ENCODE data around the gene PAX5.

PAX5 gene

DNA sequence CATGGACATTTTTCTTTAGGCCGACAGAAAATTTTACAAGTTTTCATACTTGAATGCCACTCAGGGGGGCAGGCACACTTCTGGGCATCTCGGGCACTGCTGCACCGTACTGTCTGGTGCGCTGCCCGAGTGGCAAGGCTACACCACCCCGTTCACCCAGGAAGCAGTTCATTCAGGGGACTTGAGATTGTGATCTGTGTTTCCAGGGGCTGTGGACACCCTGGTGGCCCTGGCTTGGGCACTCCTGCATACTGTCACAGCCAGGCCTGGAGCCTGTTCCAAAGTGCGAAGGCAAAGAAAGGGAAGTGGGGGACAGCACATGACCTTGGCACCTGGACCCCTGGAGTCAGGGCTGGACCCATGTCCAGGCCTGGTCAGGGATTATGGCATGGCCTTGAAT lies 197.6 kb downstream of the PAX5 start:
- no peak overlapping the region for H3K4me3 ChIP-seq (ENCODE audit: low read depth, low read length)
- peaks cover 22% of the 10 kb centered on the region for H3K4me1 ChIP-seq (ENCODE audit: control insufficient read depth, insufficient read depth, low read length)
- no peak overlapping the region for H3K27ac ChIP-seq (ENCODE audit: low read depth, low read length)
- H3K9me3 ChIP-seq (ENCODE audit: control insufficient read depth, insufficient read depth, low read depth, low read length): no peaks in the 10 kb centered on the region
- H3K27me3 ChIP-seq (ENCODE audit: control insufficient read depth, insufficient read depth, low read length): no peaks in the 10 kb centered on the region
- no peak overlapping the region for H3K9ac ChIP-seq (ENCODE audit: low read length)
- no peaks in the 10 kb centered on the region for H3K36me3 ChIP-seq (ENCODE audit: control insufficient read depth, insufficient read depth, low read length)

DNA sequence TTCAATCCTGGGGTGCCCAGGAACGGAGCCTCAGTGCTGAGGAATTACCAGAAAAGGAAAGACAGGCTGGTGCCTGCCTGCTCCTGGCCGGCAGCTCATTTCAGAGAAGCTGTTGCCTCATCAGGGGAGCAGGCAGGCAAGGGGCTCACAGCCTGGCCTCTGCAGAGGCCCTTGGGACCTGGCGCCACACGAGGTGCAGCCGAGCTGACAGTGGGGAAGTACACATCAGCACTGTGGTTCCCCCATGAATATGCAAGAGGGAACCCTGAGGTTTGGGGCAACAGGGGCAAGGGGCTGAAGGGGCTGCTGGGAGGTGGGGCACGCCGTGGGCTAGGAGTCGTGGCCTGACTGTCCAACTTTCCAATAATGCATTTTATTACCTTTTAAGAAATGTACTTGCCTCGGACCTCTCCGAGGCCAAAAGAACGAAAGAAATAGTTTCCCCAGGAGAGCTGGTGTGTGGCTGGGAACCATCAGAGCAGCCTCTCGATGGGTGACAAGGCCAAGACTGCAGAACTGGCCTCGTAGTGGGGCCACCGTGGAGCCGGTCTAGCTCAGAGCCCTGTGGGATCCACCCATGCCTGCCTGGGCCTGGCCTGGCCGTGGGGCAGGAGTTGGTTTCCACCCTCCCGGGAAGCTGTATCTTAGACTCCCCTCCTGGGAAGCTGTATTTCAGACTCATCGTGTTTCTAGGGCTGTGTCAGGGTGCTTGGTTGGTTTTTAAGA lies 198.6 kb downstream of the PAX5 start:
- H3K9me3 ChIP-seq (ENCODE audit: control insufficient read depth, insufficient read depth, low read depth, low read length): no peaks in the 10 kb centered on the region
- peaks cover 25% of the 10 kb centered on the region for H3K4me1 ChIP-seq (ENCODE audit: control insufficient read depth, insufficient read depth, low read length)
- no peak overlapping the region for H3K9ac ChIP-seq (ENCODE audit: low read length)
- H3K4me3 ChIP-seq (ENCODE audit: low read depth, low read length): no peak overlapping the region
- H3K36me3 ChIP-seq (ENCODE audit: control insufficient read depth, insufficient read depth, low read length): no peaks in the 10 kb centered on the region
- no peak overlapping the region for H3K27ac ChIP-seq (ENCODE audit: low read depth, low read length)
- H3K27me3 ChIP-seq (ENCODE audit: control insufficient read depth, insufficient read depth, low read length): no peaks in the 10 kb centered on the region

DNA sequence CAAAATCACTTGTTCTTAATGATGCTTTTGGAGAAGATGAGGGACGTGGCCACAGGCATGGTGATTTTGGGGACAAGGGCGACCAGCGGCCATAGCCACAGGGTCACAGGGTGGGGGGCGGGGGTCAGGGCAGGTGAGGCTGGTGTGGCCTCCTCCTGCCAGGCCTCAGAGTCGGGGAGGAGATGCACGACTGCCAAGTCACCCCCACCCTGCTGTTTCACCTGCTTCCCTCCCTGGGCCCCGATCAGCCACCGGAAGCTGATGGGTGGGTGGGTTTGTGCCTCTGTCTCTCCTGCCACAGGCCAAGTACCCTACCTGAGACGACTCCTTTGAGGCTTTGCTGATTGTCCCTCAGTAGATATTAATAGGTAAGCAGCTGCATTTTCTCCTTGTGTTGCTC lies 199.3 kb downstream of the PAX5 start:
- Histone ChIP-seq H3K27me3 (ENCODE audit: control insufficient read depth, insufficient read depth, low read length) (no peaks in the 10 kb centered on the region), H3K36me3 (ENCODE audit: control insufficient read depth, insufficient read depth, low read length) (no peaks in the 10 kb centered on the region), H3K9ac (ENCODE audit: low read length) (no peak overlapping the region), H3K27ac (ENCODE audit: low read depth, low read length) (no peak overlapping the region), H3K4me3 (ENCODE audit: low read depth, low read length) (no peak overlapping the region), H3K4me1 (ENCODE audit: control insufficient read depth, insufficient read depth, low read length) (peaks cover 26% of the 10 kb centered on the region), H3K9me3 (ENCODE audit: control insufficient read depth, insufficient read depth, low read depth, low read length) (no peaks in the 10 kb centered on the region)

- H3K27me3 ChIP-seq (ENCODE audit: control insufficient read depth, insufficient read depth, low read length): no peaks in the 10 kb centered on the region
- H3K4me3 ChIP-seq (ENCODE audit: low read depth, low read length): no peak overlapping the region
- H3K4me1 ChIP-seq (ENCODE audit: control insufficient read depth, insufficient read depth, low read length): peaks cover 26% of the 10 kb centered on the region
- no peak overlapping the region for H3K9ac ChIP-seq (ENCODE audit: low read length)
- H3K36me3 ChIP-seq (ENCODE audit: control insufficient read depth, insufficient read depth, low read length): no peaks in the 10 kb centered on the region
- H3K9me3 ChIP-seq (ENCODE audit: control insufficient read depth, insufficient read depth, low read depth, low read length): no peaks in the 10 kb centered on the region
- H3K27ac ChIP-seq (ENCODE audit: low read depth, low read length): no peak overlapping the region
Measured at GRCh38 chr9:36833954-36834353, 200.1 kb downstream of the PAX5 start.

- H3K4me1 ChIP-seq (ENCODE audit: control insufficient read depth, insufficient read depth, low read length): peaks cover 29% of the 10 kb centered on the region
- H3K36me3 ChIP-seq (ENCODE audit: control insufficient read depth, insufficient read depth, low read length): no peaks in the 10 kb centered on the region
- H3K27me3 ChIP-seq (ENCODE audit: control insufficient read depth, insufficient read depth, low read length): no peaks in the 10 kb centered on the region
- peaks cover 5% of the 10 kb centered on the region; the same call in 1 of the 2 replicates for H3K9me3 ChIP-seq (ENCODE audit: control insufficient read depth, insufficient read depth, low read depth, low read length)
- no peak overlapping the region for H3K9ac ChIP-seq (ENCODE audit: low read length)
- no peak overlapping the region for H3K4me3 ChIP-seq (ENCODE audit: low read depth, low read length)
- no peak overlapping the region for H3K27ac ChIP-seq (ENCODE audit: low read depth, low read length)
Measured at GRCh38 chr9:36832164-36832795, 201.8 kb downstream of the PAX5 start.

DNA sequence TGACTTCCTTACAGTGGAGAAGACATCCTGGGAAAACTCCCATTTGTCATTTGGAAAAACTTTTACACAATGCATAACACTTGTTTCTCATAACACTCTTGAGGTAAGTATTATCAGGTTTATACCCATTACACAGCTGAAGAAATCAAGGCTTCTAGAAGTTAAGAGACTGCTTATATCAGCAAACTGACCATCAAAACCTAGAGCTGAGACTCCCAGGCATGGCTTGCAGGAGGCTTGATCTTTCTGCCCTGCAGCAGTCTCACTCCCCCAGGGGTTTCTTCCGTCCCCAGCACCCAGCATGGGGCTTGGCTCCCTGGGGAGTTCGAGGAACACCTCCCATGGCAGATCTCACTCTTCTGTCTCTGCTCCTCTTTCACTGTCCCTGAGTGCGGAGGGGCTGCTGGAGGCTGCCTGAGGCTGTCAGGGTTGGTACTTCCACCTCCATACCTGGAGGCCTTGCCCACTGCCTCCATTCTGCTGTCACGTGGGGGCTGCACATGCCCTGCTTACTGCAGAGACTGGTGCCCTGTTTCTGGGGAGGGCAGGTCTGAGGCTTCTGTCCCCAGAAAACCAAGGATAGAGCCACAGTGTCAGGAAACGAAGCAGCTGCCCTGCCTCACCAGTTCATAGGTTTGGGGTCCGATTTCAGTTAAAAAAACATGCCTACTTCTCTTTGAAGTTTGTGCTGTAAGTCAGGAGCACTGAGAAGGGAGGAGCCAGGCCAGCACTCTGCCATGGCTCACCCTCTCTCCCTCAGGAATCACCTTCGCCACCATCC lies 202.5 kb downstream of the PAX5 start:
- H3K4me1 ChIP-seq (ENCODE audit: control insufficient read depth, insufficient read depth, low read length): peaks cover 29% of the 10 kb centered on the region
- H3K9ac ChIP-seq (ENCODE audit: low read length): no peak overlapping the region
- H3K36me3 ChIP-seq (ENCODE audit: control insufficient read depth, insufficient read depth, low read length): no peaks in the 10 kb centered on the region
- H3K4me3 ChIP-seq (ENCODE audit: low read depth, low read length): no peak overlapping the region
- H3K9me3 ChIP-seq (ENCODE audit: control insufficient read depth, insufficient read depth, low read depth, low read length): peaks cover 5% of the 10 kb centered on the region; the same call in 1 of the 2 replicates
- no peaks in the 10 kb centered on the region for H3K27me3 ChIP-seq (ENCODE audit: control insufficient read depth, insufficient read depth, low read length)
- no peak overlapping the region for H3K27ac ChIP-seq (ENCODE audit: low read depth, low read length)

DNA sequence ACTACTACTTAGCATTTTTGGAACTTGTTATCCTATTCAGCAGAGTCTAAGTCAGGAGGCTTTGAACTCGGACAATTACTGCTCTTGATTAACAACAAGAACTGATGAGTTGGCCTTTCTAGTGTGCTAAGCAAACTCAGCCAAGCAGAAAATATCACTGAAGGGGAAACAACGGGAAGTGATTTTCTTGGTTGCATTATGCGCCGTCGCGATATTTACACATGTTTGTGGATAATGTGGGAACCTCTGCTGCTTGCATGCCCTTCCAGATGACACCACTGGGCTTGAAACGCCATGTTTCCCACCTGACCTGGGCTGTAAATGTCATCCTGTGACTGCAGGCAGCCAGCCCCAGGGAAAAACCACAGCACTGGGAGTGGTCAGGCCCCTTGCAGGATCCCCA lies 205.5 kb downstream of the PAX5 start:
- no peak overlapping the region for H3K27ac ChIP-seq (ENCODE audit: low read depth, low read length)
- H3K27me3 ChIP-seq (ENCODE audit: control insufficient read depth, insufficient read depth, low read length): no peaks in the 10 kb centered on the region
- no peak overlapping the region for H3K9ac ChIP-seq (ENCODE audit: low read length)
- H3K9me3 ChIP-seq (ENCODE audit: control insufficient read depth, insufficient read depth, low read depth, low read length): peaks cover 5% of the 10 kb centered on the region; the same call in 1 of the 2 replicates
- peaks cover 23% of the 10 kb centered on the region; the same call in 1 of the 2 replicates for H3K4me1 ChIP-seq (ENCODE audit: control insufficient read depth, insufficient read depth, low read length)
- H3K4me3 ChIP-seq (ENCODE audit: low read depth, low read length): no peak overlapping the region
- no peaks in the 10 kb centered on the region for H3K36me3 ChIP-seq (ENCODE audit: control insufficient read depth, insufficient read depth, low read length)

DNA sequence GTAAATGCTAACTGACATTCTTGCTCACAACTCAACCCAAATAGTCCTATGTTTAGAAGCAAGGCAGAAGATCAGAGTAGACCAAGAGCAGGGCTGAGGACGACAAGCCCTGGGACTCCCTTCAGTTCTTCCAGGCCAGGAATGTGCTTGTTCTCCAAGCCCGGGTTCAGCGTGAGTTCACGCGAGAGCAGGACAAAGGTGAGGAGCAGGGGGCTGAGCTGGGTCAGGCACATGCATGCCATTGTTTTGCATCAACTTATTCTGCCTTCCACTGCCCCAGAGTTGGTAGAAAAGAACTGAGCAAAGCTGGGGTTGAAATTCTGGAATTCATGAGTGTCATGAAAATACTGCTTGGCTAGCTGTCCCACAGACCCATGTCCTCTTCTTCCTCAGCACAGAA lies 206.5 kb downstream of the PAX5 start:
- Histone ChIP-seq H3K9me3 (ENCODE audit: control insufficient read depth, insufficient read depth, low read depth, low read length) (peaks cover 5% of the 10 kb centered on the region; the same call in 1 of the 2 replicates), H3K4me1 (ENCODE audit: control insufficient read depth, insufficient read depth, low read length) (peaks cover 22% of the 10 kb centered on the region; the same call in 1 of the 2 replicates), H3K27me3 (ENCODE audit: control insufficient read depth, insufficient read depth, low read length) (no peaks in the 10 kb centered on the region), H3K36me3 (ENCODE audit: control insufficient read depth, insufficient read depth, low read length) (no peaks in the 10 kb centered on the region), H3K9ac (ENCODE audit: low read length) (no peak overlapping the region), H3K27ac (ENCODE audit: low read depth, low read length) (no peak overlapping the region), H3K4me3 (ENCODE audit: low read depth, low read length) (no peak overlapping the region)

DNA sequence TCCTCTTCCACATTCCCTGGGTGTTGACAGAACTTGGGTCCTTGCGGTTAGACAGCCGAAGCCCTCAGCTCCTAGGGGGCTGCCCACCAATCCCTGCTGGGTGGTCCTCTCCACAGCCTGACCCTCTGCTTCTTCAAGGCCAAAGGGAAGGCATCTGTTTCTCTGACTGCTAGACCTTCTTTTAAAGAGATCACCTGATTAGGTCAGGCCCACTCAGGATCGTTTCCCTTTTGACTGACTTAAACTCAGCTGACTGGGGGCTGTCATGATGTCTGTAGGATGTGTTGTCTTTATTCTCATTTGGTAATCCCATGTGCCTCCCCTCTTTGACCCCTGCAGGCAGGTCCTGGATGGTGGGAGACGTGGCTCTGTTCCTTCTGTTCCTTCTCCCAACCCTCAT lies 207.5 kb downstream of the PAX5 start:
- no peaks in the 10 kb centered on the region for H3K36me3 ChIP-seq (ENCODE audit: control insufficient read depth, insufficient read depth, low read length)
- no peaks in the 10 kb centered on the region for H3K27me3 ChIP-seq (ENCODE audit: control insufficient read depth, insufficient read depth, low read length)
- H3K9ac ChIP-seq (ENCODE audit: low read length): no peak overlapping the region
- H3K27ac ChIP-seq (ENCODE audit: low read depth, low read length): no peak overlapping the region
- peaks cover 15% of the 10 kb centered on the region; the same call in 1 of the 2 replicates for H3K4me1 ChIP-seq (ENCODE audit: control insufficient read depth, insufficient read depth, low read length)
- H3K4me3 ChIP-seq (ENCODE audit: low read depth, low read length): no peak overlapping the region
- peaks cover 5% of the 10 kb centered on the region; the same call in 1 of the 2 replicates for H3K9me3 ChIP-seq (ENCODE audit: control insufficient read depth, insufficient read depth, low read depth, low read length)

DNA sequence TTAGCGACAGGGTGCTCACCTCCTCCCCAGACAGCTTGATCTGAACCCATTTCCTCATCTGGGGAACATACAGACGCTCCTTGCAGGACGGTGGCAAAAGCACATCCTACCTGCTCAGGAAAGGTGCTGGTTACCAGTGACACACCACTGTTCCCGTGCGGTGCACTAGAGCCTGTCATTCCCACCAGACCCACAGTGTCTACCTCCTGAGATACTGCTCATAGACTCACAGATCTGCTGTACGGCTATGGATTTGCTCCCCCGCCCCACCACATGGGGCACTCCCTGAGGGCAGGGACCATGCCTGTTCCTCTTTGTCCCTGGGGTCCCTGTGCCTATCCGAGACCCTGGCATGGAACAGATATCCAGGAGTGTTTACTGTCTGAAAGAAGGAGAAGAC lies 208.9 kb downstream of the PAX5 start:
- peaks cover 12% of the 10 kb centered on the region; the same call in 1 of the 2 replicates for H3K4me1 ChIP-seq (ENCODE audit: control insufficient read depth, insufficient read depth, low read length)
- no peak overlapping the region for H3K27ac ChIP-seq (ENCODE audit: low read depth, low read length)
- H3K27me3 ChIP-seq (ENCODE audit: control insufficient read depth, insufficient read depth, low read length): no peaks in the 10 kb centered on the region
- no peaks in the 10 kb centered on the region for H3K36me3 ChIP-seq (ENCODE audit: control insufficient read depth, insufficient read depth, low read length)
- H3K4me3 ChIP-seq (ENCODE audit: low read depth, low read length): no peak overlapping the region
- H3K9me3 ChIP-seq (ENCODE audit: control insufficient read depth, insufficient read depth, low read depth, low read length): peaks cover 5% of the 10 kb centered on the region; the same call in 1 of the 2 replicates
- no peak overlapping the region for H3K9ac ChIP-seq (ENCODE audit: low read length)

DNA sequence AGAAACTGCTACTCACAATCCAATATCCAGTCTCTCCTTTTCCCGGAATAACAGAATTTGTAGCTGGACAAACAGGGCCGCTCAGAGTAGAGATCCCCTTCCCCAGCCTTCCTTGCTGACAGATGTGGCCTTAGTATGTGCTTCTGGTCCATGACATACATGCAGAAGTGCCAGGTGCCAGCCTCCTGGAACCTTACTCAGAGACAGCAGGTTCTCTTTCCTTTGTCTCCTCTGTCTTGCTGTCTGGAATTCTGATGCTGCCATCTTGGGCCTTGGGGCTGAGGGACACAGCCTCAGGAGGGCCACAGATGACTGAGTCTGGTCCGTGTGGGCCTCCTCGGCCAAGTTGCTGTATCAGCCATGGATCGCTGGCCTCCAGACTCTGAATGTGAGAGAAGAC lies 210.1 kb downstream of the PAX5 start:
- H3K9ac ChIP-seq (ENCODE audit: low read length): no peak overlapping the region
- H3K4me1 ChIP-seq (ENCODE audit: control insufficient read depth, insufficient read depth, low read length): peaks cover 22% of the 10 kb centered on the region
- peaks cover 6% of the 10 kb centered on the region; the same call in 1 of the 2 replicates for H3K27me3 ChIP-seq (ENCODE audit: control insufficient read depth, insufficient read depth, low read length)
- no peaks in the 10 kb centered on the region for H3K36me3 ChIP-seq (ENCODE audit: control insufficient read depth, insufficient read depth, low read length)
- no peak overlapping the region for H3K4me3 ChIP-seq (ENCODE audit: low read depth, low read length)
- peaks cover 5% of the 10 kb centered on the region; the same call in 1 of the 2 replicates for H3K9me3 ChIP-seq (ENCODE audit: control insufficient read depth, insufficient read depth, low read depth, low read length)
- H3K27ac ChIP-seq (ENCODE audit: low read depth, low read length): no peak overlapping the region
